GM19043 (cell line): Measurements from ENCODE around the gene HOOK2.
"Not testable (repeated sequence)": the region's sequence is repeated elsewhere in the genome, so short reads cannot be mapped to it uniquely, and the experiment has no call there.

Experiments used
- ATAC-seq: cut with Tn5 transposase; IDR thresholded peaks from one replicate; pipeline ENCODE4 v1.9.1; 2021; ENCODE audit warnings: low read depth; ENCODE audit not compliant: unreplicated experiment

HOOK2 gene

DNA sequence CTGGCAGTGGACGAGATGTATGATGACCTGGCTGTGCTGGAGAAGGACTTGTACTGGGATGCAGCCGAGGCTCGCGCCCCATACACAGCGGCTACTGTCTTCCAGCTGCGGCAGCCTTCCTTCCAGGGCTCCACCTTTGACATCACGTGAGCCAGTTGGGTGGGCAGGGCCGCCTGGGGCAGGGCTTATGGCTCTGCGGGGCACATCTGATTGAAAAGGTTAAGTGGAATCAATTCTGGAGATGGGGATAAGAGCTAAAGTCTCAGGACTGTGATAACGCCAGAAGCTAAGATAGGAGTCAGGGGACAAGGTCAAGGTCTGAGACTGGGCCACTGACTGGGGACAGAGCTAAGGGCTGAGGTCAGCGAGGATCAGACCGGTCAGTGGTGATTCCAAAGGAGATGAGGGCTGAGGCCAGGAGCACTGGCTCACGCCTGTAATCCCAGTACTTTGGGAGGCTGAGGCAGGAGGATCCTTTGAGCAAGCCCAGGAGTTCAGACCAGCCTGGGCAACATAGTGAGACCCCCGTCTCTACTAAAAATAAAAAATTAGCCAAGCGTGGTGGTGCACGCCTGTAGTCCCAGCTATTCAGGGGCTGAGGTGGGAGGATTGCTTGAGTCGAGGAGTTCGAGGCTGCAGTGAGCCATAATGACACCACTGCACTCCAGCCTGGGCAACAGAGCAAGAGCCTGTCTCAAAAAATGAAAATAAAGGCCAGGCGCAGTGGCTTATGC is 19.0 kb downstream of the HOOK2 start:
- no peak for ATAC-seq

DNA sequence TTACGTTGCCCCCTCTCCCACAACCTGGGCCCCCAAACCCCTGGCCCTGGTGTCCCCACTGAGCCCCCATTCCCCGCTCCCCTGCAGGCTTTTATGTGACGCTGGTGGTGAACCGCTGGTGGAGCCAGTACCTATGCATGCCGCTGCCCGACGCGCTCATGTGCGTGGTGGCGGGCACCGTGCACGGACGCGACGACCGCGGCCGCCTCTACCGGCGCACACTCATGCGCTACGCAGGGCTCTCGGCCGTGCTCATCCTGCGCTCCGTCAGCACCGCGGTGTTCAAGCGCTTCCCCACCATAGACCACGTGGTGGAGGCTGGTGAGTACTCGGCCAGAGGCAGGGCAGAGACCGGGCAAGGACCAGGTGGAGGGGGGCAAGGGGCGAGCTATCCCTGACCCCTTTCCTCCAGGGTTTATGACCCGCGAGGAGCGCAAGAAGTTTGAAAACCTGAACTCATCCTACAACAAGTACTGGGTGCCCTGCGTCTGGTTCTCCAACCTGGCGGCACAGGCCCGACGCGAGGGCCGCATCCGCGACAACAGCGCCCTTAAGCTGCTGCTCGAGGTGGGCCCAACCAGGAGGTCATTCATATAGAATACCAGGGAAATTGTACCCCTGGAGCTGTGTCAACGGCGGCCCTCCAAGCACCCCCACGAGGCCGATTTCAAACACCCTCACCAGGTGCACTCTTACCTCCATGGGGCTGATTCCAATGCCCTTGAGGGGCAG is 20.7 kb downstream of the HOOK2 start:
- no peak for ATAC-seq

DNA sequence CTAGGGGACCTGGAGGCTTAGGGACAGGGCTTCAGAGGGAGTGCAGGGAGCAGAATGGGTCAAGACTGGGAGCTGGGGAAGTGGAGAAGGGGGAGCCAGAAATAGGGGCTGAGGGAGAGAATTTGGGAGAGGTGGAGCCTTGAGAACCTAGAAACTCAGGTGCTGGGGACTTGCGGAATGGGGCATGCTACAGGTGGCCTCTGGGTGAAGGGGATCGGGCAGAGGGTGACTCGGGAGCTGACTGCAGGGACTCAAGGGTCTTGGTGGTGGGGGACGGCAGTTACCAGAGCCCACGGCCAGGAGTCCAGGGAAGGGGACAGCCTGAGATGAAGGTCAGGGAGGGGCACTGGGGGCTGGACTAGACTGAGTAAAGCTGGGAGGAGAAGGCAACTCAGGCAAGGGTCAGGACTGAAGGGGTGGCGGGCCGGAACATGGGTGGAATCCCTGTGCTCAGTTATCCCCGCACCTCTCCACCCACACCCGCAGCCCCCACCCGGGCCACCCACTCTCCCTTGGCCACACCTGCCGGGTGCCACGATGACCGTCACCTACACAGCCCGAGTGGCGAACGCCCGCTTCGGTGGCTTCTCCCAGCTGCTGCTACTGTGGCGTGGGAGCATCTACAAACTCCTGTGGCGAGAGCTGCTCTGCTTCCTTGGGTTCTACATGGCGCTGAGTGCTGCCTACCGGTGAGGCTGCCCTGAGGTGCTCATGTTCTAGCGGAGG is 23.1 kb downstream of the HOOK2 start:
- no peak for ATAC-seq

DNA sequence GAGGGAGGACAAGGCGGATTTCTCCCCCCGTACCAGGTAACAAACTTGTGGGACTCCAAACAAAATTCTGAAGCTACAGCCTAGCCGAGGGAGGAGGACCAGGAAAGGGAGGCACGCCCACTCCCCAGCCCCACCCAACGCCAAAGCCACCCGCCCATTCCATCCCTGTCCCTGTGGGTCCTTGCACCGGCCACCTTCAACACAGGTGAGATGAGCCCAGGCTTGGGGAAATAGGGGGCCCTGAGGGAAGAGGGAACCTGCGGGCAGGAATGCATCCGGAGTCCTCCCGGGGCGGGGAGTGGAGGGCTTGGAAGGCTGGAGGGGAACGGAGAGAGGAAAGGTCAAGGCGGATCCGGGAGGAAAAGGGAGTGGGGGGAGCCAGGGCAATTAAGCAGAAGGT is 23.7 kb downstream of the HOOK2 start, which contains the start of gene BEST2:
BEST2 (plus strand) TSS at position 157 of the 400 bp plus-strand sequence. CDS start 802 bp downstream, outside the sequence.
- no peak for ATAC-seq

DNA sequence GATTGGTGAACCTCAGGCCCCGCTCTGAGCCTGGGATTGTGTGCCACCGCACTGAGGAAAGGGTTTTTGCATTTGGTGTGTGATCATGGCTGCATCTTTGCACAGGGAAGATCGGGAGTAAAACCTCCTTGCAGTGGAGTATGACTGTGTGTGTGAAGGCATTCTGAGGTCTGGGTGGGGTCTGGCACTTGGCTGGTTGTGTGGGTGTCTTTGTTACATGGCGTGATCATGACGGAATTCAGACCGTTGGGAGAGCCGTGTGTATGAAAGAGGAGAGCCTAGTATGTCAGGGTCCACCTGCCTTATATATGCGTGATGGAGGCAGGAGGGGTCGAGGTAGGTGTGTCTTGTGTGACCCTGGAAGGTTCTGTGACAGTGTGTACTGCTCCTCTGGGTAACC is 24.5 kb downstream of the HOOK2 start:
- no peak for ATAC-seq

DNA sequence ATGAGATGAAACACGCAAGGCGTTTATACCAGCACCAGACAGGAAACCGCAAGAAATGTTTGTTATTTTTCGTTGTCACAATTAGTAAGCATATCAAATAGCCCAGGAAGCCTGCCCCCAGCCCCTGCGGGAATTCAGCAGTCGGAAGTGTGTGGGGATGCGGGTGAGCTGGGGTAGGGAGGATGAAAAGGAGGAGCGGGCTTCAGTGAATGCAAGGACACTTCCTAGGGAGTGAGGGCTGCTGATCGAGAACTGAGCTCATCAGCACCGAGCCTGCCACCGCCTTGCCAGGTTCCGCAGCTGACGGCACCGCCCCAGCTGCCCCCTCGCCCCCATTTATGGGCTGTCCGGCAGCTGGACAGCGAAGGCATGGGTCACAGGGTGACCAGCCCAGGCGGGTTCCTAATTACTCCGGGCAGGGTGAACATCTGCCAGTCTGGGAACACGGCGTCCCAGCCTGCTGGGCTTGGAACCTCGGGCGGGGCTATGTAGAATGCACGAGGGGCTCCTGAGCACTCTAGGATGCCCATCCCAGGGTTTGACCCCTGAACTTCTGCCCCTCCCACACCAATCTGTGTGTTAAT is 25.3 kb downstream of the HOOK2 start:
- no peak for ATAC-seq

DNA sequence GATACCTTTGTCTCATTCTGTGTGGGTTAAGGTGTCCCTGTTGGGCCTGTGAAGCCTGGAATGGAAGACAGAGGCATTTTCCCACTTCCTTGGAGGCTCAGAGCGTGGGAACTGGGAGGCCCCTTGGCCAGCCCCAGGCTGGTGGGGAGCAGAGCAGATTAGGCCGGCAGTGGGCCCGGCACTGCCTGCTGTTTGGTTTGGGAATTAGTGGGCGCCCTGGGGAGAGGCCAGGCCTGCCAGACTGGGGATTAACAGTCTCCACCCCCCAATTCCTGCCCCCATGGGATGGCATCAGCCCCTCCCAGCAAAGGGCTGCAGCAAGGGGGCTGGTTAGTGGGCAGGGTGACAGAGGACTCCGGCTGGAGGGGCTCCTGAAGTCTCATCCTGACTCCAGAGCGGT is 26.9 kb downstream of the HOOK2 start:
- no peak for ATAC-seq

DNA sequence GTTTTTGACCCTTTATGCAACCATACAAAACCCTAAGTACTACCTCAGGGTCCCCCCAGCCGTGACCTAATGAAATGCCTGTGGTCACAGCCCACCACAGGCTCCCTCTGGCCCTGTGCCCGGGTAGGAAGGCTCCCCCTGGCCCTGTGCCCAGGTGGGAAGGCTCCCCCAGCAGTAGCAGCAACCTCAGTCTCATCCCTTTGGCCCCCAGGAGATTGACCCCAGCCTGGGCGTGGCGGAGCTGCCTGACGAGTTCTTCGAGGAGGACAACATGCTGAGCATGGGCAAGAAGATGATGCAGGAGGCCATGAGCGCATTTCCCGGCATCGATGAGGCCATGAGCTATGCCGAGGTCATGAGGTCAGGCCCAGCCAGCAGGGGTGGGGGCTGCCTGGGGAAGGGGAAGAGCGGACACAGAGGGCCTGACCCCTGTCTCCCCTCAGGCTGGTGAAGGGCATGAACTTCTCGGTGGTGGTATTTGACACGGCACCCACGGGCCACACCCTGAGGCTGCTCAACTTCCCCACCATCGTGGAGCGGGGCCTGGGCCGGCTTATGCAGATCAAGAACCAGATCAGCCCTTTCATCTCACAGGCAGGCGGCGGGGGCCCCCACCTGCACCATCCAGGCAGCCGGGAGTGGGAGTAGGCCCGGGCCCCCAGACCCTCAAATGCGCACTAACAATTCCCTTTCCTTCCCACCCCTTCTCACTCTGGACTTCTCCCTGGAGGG is 30.0 kb downstream of the HOOK2 start:
- ATAC-seq = no peak

DNA sequence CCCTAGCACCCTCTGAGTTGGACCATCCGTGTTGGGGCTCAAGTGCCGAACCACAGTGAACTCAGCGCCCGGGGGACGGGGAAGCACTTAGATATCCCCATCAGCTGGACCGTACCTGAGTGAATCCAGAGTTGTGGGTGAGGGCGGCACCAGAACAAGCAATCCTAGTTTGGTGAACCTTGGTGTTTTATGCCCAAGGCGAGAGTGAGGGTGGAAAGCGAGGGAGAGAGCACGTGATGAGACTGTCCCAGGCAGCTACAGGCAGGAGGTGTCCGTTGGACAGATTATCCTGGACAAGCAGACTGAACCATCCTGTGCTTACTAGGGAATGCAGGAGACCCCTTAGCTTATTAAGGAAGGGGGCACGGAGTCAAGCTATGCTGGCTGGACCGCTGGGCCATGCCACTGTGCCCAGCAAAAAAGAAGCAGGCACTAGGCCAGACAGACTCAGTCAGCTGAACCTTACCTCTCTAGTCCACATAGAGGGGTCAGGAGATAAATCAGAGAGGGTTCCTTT is 37.5 kb downstream of the HOOK2 start:
- ATAC-seq = no peak

DNA sequence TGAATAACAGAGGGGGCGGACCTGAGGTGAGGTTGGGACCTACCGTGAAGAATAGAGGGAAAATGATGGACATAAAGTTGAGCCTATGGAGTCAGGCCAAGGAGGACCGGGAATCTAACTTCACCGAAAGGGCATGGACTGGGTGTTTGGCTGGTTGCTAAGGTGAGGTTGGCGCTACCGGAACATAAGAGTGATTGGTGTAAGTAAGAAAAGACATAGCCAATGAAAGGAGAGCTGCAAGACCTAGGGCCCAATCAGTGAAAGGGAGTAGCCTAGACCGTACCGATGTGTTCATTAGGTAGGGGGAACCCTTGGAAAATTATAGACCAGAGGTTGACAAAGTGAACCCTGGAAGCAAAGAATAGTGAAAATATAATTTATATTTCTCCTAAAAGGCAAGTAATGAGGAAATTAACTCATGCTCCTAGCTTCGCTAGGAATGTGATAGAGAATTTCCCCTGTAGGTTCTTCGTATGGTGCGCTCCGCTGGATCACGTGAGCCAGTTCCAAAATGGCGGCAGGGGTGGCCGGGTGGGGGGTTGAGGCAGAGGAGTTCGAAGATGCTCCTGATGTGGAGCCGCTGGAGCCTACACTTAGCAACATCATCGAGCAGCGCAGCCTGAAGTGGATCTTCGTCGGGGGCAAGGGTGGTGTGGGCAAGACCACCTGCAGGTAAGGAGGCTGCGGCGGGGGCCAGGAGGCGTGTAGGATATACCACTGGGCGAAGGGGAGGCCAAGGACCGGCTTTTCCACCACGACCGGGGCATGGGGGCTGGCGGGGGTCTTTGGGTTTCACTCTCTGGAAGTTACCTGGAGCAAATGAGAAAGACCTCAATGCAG is 38.1 kb downstream of the HOOK2 start, which contains the start of gene GET3:
GET3 (plus strand) TSS at position 503 of the 840 bp plus-strand sequence; CDS start at position 512, 9 bp downstream.
- ATAC-seq = peak; percentile 80

DNA sequence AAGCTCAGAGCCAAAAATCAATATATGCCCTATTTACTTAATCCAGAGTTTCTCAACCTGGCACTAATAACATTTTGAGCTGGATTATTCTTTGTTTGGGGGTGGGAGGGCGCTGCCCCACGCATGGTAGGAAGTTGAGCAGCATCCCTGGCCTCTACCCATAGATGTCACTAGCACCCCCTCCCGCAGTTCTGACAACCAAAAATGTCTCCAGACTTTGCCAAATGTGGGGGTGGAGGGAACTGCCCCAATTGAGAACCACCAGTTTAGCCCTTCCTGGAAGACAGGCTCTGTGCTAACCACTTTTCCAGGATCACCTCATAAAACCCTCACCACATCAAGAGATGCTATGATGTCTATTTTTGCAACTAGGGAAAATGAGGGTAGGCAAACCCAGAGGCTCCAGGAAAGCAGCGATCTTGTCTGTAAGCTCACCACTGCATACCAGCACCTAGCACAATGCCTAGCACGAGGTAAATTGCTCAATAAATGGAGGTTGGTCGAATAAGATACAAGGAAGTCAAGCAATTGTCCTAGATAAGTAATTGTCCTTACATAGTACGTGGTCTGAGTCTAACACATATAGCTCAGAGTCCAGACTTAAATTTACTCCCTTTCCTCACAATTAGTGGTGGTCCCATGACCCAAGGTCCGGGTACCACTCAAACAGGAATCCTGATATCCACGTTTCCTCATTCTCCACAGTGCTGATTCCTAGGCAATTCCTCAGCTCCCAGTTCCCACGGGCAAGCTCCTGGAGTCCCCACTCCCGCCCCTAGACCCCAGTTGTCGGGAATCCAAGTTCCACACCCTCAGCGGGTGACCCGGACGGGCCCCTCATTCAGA is 41.8 kb downstream of the HOOK2 start:
- ATAC-seq = no peak

DNA sequence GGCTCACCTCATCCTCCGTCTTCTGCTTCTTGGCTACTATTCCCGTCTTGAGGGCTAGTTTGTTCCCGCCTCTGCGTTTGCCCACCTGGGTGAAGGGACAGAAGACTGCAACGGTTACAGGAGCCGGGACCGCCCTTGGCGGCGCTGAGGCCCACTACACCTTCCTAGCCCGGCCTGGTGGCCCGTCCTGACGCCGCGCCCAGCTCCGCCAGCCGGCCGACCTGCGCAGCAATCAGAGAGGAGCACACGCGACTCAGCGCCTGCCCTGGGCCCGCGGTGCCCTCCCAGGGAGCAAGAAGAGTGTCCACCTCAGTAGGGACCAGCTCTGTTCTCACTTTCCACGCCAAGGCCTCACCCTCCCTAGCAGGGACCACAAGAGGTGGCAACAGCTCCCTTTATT is 44.0 kb downstream of the HOOK2 start:
- ATAC-seq = no peak

DNA sequence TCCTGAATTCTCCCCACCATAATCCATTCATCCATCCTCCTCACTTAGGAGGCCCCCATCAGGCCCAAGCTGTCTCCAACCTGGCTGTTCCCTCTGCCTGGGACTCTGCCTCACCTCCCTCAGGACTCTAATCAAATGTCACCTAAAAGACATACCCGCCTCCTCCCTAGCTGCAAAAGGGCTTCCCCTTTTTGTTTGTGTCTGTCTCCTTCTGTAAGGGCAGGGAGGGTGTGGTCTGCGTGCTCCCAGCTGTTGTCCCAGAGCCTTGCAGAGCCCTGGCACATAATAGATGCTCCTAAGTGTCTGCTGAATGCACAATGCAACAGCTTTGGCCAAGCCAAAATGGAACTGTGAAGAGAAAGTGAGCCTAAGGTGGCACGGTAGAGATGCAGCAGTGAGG is 45.3 kb downstream of the HOOK2 start:
- no peak for ATAC-seq

DNA sequence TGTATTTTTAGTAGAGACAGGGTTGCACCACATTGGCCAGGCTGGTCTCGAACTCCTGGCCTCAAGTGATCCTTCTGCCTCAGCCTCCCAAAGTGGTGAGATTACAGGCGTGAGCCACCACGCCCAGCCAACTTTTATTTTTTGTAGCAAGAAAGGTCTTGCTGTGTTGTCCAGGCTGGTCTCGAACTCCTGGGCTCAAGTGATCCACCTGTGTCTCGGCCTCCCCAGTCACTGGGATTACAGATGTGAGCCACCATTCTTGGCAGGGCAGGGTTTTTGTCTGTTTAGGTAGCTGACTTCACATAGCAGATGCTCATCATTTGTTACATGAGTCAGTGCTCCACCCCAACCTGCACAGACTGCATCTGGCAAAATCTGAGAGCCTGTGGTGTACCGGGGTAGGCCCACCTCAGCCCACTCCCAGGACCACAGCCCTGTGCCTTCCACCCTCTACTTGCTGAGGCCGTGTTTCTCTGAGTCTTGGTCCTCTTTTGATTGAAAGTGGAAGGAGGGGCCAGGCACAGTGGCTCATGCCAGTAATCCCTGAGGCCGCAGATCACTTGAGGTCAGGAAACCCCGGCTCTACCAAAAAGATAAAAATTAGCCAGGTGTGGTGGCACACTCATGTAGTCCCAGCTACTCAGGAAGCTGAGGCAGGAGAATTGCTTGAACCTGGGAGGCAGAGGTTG is 47.5 kb downstream of the HOOK2 start:
- ATAC-seq = no peak

DNA sequence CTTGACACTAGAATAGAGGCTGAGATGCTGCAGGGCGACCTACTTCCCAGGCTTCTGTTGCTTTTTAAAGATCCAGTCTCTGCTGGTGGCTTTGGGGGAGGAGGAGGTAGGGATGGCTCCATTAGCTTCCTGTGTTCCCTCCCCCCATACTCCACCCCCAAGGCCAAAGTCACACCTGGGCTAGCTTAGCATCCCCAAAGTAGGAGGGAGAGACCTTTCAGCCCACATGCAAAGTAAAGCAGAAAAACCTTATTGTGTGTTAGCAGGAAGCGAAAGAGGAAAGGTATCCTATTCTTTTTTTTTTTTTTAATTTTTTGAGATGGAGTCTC is 48.4 kb downstream of the HOOK2 start:
- no peak for ATAC-seq

DNA sequence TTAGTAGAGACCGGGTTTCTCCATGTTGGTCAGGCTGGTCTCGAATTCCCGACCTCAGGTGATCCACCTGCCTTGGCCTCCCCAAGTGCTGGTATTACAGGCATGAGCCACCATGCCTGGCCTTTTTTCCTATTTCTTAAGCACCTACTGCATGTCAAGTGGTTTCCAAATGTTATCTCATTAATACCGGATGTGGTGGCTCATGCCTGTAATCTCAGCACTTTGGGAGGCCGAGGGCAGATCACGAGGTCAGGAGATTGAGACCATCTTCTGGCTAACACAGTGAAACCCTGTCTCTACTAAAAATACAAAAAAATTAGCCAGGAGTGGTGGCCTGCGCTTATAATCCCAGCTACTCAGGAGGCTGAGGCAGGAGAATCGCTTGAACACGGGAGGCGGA is 49.7 kb downstream of the HOOK2 start:
- ATAC-seq = not testable (repeated sequence)

DNA sequence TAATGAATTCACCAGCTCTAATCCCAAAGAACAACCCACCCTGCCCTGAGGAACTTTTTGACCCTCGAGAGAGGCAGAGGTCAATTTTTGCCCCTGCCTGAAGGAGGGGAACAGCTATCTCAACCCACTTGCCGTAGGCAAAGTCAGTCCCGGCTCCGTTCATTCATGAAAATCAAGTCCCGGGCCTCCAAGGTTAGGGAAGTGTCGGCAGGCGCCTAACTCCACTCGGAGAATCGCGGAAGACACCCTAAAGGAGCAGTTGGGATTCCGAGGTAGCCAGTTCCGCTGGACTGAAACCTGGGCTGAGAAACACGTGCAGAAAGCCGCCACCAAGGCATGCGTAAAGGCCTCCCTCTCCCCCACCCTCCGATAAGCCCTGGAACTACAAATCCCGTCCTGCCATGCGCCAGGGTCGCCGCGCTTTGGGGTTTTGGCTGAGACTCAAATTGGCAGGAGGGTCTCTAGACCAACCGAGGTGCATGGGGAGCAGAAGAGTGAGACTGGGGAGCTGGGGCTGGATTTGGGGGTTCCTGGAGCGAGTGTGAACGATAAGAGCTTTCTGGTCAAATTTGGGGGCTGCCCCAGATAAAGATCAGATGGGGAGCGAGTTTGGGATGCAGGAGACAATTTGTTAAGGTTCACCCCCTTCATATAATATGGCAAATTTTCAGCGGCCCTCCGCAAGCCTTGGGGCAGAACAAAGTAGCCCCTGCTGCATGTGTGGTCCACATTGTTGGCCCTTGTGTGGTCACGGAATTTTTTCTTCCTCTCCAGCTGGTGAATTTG is 51.5 kb downstream of the HOOK2 start, which contains the start of gene TNPO2:
TNPO2 (minus strand) TSS at position 292 of the 786 bp plus-strand sequence. CDS start 2,955 bp downstream, outside the sequence.
- no peak for ATAC-seq
